DND-41 (cell line): Measurements from ENCODE around the gene TDRD9.

Source experiments
- CTCF ChIP-seq: IDR thresholded peaks from 2 replicates; pipeline ENCODE4 v1.5.1; 2012; ENCODE audit warnings: borderline replicate concordance, low read length, moderate library complexity, mild to moderate bottlenecking; ENCODE audit not compliant: poor library complexity, severe bottlenecking; ENCODE audit errors: extremely low read depth
- EZH2 ChIP-seq: IDR thresholded peaks from 3 replicates; pipeline ENCODE4 v1.6.1; 2012; ENCODE audit warnings: borderline replicate concordance, low read depth, mild to moderate bottlenecking, moderate library complexity, low read length, inconsistent platforms; ENCODE audit not compliant: severe bottlenecking

- TF ChIP-seq CTCF (no peak), EZH2 (no peak)
Observed at GRCh38 chr14:103932791-103933490, 4.7 kb downstream of the TDRD9 start.
